ENCODE data around the gene TMPRSS9.

The TMPRSS9 gene

GRCh38 chr19:2330255-2330631 lies 29.8 kb upstream of the TMPRSS9 start:
- no peak for DNase-seq

- no peak for DNase-seq
These were observed 29.3 kb upstream of the TMPRSS9 start for GRCh38 chr19:2330632-2331284.

DNA sequence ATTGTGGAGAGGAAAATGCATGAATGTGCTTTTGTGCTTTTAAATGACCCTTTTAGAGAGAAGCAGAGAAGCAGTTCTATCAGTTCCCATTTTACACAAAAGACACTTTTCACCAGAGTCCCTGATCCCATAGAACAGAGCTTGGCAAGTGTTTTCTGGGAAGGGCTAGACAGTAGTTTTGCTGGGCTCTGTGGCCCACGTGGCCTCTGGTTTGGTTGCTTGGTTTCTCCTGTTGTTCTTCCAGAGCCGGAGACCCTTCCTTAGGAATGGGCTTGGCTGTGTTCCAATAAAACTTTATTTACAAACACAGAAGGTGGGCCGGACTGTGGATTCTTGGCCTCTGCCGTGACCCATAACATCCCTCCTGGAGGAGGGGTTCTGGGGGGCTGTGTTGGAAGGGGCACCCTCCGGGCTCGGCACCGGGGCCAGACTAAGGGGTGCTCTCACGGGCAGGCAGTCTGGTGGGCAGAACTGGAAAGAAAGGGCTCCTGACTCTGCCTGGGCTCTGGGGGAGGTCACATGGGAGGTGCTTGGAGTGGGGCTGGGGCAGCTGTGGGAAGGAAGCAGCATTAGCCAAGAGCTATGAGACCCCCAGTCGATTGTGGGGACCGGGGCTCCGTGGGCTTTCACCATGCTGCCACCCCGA lies 28.3 kb upstream of the TMPRSS9 start:
- DNase-seq, result no peak

DNA sequence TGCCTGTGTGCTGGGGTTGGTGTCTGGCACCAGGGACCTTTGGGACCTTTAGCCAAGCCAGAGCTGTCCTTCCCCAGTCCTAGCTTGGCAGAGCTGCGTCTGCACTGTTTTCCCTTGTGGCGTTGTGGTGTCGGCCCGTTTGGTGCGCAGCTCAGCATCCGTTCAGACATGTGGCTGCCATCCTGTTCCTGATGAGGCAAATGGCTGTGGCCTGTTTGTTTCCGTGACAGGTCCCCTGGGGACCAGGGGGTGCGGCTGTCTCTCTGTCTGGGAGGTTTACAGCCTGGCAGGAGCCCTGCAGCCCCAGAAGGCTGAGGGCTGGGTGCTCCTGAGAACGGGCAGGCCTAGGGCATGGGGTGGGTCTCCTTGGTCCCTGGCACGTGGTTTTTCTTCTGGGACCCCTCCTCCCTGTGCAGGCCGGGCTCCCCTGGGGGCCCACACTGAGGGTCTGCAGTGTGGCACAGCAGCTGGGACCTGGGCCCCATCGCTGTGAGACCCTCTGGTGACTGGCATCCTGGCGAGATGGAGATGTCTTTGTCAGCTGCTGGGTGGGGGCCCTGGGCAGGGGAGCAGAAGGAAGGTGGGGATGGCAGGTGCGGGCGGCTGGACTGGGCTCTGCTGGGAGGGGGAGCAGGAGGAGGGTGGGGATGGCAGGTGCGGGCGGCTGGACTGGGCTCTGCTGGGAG lies 27.6 kb upstream of the TMPRSS9 start:
- DNase-seq, result peak; percentile 33

DNA sequence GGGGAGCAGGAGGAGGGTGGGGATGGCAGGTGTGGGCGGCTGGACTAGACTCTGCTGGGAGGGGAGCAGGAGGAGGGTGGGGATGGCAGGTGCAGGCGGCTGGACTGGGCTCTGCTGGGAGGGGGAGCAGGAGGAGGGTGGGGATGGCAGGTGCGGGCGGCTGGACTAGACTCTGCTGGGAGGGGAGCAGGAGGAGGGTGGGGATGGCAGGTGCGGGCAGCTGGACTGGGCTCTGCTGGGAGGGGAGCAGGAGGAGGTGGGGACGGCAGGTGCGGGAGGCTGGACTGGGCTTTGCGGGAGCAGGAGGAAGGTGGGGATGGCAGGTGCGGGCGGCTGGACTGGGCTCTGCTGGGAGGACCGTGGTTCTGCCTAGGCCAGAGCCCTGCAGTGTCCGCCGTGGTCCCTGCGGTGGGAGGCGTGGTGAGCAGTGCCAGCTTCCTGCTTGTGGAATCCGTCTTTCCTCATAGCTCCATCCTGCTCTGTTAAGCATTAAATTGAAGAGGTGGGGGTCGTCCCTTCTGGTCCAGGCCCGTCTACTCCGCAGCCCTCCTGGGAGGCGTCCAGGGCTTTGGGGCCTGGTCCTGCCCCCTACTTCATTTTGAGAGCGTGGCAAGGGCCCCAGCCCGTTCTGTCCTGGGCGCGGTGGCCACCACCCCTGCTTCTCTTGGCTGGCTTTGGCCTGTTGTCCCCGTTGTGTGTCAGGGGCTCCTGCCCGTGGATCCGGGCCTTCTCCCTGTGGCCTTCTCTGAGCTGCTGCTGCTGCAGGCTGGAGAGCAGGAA lies 26.8 kb upstream of the TMPRSS9 start:
- no peak for DNase-seq

DNA sequence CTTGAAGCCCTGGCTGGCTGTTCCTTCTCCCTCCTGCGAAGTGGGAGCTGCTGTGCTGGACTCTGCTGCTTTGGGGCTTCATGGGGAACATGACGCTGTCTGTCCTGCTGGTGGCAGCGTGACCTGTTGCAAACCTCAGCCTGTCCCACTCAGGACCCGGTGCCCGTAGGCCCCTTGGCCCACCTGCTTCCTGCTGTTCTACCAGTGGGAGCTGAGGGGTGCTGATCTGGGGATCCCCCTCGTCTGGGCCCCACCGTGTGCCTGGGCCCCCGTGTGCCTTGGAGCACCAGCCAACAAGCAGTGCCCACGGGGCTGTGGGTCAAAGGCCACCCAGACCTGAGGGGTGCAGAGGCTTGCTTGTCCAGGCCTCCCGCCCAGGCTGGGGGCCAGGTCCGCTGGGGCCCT lies 26.3 kb upstream of the TMPRSS9 start:
- DNase-seq, result no peak

DNA sequence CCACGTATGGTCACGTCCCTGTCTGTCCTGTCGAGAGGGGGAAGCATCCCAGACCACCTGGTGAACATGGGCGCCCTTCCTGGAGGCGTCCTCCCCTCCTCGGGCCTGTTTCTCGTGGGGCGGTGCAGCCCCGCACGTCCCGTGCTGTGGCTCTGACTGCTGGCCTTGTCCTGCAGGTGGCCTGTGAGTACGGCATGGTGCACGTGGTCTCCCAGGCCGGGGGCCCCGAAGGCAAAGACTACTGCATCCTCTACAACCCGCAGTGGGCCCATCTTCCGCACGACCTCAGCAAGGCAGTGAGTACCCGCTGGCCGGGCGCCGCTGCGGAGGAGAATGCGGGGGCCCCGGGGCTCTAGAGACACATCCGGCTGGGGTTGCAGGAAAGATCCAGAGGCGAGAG lies 25.6 kb upstream of the TMPRSS9 start:
- DNase-seq, result no peak

GRCh38 chr19:2334986-2335846 lies 24.8 kb upstream of the TMPRSS9 start:
- no peak for DNase-seq

- no peak for DNase-seq
These were observed 24.2 kb upstream of the TMPRSS9 start for GRCh38 chr19:2335848-2336247.

- no peak for DNase-seq
These were observed 23.3 kb upstream of the TMPRSS9 start for GRCh38 chr19:2336528-2337328.

DNA sequence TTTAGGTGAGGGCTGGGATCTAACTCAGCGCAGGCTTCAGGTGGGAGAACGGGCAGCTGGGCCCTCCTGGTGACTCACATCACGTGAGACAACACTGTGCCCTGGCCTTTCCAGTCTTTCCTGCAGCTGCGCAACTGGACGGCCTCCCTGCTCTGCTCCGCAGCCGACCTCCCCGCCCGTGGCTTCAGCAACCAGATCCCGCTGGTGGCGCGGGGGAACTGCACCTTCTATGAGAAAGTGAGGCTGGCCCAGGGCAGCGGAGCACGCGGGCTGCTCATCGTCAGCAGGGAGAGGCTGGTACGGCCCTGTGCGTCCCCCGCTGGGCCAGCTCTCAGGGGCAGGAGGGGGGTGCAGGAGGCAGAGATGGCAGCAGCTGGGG lies 22.7 kb upstream of the TMPRSS9 start:
- DNase-seq, result no peak

DNA sequence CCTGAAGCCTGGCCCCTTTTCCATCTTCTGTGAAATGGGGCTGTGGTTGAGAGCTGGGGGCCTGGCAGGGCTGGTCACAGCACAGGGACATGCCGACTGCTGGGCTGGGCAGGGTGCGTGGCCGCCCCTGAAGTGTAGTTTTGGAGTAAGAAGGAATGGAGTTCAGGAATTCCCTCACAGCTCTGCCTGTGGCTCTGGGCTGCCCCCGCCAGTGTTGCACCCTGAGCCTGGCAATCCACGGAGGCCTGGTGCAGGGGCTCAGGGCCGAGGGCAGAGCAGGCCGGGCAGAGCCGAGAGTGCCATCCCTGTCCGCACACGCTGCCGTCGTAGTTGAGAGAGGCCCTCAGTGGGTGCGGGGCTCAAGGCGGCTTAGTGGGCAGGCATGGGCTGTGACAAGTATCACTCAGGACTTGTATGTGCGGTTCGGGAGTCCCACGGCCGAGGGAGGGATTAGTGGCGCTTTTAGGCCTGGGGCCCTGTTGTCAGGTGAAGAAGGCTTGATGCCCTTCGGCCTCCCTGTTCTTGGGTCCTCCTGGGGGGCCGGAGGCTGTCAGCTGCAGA lies 21.9 kb upstream of the TMPRSS9 start:
- no peak for DNase-seq

DNA sequence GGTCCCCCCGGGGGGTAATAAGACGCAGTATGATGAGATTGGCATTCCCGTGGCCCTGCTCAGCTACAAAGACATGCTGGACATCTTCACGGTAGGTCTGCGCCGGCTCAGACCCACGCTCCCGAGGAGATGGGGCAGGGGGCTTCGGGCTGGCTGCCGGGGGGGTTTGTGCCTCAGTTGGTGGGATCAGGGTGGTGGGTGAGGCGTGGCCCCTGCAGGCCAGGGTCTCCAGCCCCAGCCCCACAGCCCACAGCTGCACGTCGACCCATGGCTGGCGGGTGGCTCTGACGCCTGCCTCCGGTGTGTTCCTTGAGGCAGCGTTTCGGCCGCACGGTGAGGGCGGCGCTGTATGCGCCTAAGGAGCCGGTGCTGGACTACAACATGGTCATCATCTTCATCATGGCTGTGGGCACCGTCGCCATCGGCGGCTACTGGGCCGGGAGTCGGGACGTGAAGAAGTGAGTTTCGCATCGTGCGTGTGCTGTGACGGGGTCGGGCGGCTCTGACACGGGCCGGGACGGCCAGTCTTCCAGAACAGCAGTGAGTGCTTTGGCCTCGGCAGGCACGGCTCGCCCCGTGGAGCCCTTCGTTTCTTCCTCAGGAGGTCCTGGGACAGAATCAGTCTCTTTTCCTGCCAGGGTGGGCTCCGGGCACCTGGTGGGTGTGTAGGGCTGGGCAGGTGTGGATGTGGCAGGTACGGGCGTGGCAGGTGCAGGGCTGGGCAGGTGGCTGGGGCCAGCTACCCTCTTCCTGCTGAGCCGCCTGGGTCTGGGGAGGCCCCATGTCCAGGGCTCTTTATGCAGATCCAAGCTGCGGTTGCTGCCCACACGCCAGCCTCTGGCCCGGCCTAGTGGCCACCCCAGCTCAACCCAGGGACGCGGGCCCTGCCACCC lies 21.1 kb upstream of the TMPRSS9 start:
- DNase-seq, result no peak

DNA sequence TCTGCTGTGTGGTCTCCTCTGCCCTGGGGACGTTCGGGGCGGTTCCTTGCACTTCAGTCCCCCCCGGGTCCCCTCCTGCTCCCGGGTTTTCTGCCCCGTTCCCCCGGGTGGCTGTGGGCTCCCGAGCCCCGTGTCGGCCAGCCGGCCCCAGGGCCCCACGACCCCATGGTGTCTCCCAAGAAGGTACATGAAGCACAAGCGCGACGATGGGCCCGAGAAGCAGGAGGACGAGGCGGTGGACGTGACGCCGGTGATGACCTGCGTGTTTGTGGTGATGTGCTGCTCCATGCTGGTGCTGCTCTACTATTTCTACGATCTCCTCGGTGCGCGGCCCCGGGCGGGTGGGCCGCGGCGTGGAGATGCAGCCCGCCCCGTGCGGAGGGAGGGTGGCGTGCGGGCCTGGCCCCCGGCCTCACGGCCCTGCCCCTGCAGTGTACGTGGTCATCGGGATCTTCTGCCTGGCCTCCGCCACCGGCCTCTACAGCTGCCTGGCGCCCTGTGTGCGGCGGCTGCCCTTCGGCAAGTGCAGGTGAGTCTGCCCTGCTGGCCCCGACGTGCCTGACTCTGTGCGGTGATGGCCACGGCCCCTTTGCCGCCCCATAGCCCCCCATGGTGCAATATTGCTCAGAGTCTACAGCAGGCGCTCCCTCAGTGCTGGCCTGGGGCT lies 20.3 kb upstream of the TMPRSS9 start:
- no peak for DNase-seq

DNA sequence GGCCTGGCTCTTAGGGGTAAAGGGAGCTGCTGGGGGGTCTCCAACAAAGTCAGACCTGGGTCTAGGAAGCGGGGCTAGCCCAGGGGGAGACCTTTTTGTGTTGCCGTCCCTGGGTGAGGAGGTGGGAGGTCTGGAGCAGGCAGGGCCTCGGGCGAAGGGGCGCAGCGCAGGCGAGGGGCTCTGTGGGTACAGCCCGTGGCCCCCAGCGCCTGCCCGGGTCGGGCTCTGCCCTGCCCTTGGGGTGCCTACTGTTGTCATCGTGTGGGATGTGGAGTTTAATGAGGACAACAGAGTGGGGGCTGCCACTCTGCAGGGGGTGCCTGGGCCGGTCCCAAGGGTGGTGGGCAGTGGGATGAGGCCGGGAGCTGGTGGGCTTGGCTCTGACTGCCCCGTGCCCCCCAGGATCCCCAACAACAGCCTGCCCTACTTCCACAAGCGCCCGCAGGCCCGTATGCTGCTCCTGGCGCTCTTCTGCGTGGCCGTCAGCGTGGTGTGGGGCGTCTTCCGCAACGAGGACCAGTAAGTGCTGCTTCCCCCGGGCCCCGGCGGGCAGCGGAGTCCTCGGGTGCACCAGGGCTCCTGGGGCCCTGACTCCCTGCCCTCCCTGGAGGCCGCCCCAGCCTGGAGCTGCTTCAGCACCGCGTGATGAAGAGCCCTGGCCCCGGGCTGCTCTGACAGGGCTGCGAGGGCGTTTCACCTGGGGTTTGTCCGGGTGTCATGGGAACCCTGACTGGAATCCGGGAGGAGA lies 19.4 kb upstream of the TMPRSS9 start:
- DNase-seq, result no peak

- no peak for DNase-seq
These were observed 18.8 kb upstream of the TMPRSS9 start for GRCh38 chr19:2341244-2341751.

- DNase-seq, result no peak
These were observed 18.1 kb upstream of the TMPRSS9 start for GRCh38 chr19:2341982-2342381.

DNA sequence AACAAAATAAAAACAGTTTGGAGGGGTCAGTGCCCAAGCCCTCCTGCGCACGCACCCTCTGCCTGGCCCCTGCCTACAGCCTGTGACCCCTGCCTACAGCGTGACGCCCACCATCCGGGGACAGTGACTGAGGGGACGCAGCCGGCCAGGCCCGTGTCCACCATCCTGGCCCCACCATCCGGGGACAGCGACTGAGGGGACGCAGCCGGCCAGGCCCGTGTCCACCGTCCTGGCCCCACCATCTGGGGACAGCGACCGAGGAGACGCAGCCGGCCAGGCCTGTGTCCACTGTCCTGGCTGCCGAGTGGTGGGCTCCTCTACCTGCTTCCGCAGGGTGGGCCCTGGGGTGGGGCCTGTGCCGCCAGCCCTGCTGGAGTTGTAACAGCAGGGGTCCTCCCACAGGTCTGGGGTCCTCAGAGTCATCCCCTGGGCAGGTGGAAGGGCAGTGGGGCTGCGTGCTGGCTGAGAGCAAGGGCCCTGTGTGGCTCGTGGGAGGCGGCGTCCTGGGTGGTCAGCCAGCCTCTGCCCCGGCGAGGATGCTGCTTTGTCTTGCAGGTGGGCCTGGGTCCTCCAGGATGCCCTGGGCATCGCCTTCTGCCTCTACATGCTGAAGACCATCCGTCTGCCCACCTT lies 17.3 kb upstream of the TMPRSS9 start:
- no peak for DNase-seq
